GM18873 (cell line): ENCODE results near the gene C22orf31.
"Not testable (repeated sequence)": the region's sequence is repeated elsewhere in the genome, so short reads cannot be mapped to it uniquely, and the experiment has no call there.

ENCODE experiments used
- ATAC-seq: cut with Tn5 transposase; IDR thresholded peaks from one replicate; pipeline ENCODE4 v1.9.1; 2021; ENCODE audit warnings: mild to moderate bottlenecking, moderate library complexity, moderate number of reproducible peaks; ENCODE audit not compliant: unreplicated experiment, low FRiP score

Gene C22orf31

GRCh38 chr22:29061773-29062172 is at the start of gene C22orf31:
TSS of gene C22orf31 (minus strand) at chr22:29061831. CDS start at chr22:29061792, 39 bp downstream.
- ATAC-seq, result no peak

- ATAC-seq, result no peak
Observed at GRCh38 chr22:29110946-29111345, 49.3 kb upstream of the C22orf31 start.

DNA sequence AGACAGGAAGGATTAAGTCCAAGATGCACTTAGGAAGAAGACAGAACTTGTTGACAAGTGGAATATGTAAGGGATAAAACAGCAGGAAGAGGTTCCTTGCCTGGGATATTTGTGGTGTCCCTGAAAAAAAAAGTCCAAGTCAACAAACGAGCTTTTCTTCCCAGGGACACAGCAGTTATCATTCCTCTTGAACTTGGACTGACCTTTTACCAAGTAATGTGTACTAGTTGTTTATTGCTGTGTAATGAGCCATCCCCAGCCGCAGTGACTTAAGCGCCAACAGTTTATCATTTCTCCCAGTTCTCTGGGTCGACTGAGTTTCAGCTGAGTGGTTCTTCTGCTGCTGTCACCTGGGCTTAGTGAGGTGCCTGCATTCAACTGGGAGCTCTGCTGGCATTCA is 48.2 kb upstream of the C22orf31 start:
- no peak for ATAC-seq

GRCh38 chr22:29108137-29108536 is 46.5 kb upstream of the C22orf31 start:
- no peak for ATAC-seq

- no peak for ATAC-seq
Observed at GRCh38 chr22:29106839-29107238, 45.2 kb upstream of the C22orf31 start.

- no peak for ATAC-seq
Observed at GRCh38 chr22:29105468-29105867, 43.8 kb upstream of the C22orf31 start.

GRCh38 chr22:29103121-29103520 is 41.5 kb upstream of the C22orf31 start:
- no peak for ATAC-seq

GRCh38 chr22:29102300-29102699 is 40.7 kb upstream of the C22orf31 start:
- no peak for ATAC-seq

DNA sequence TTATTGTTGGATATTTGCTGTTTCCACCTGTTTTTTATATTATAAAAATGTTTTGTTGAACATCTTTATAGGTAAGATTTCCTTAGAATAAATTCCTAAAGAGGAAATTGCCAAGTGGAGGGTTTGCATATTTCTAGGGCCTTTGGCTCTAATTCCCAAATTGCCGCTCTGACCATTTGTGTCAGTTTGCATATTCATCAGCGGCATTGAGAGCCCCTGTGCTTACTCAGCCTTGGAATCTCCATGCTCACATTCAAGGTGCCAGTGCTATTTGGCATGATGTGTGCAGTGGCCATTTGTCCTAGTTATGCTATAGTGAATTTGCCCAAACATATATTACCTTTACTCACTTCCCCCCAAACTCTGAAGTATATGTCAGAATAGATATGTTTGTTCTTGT is 36.7 kb upstream of the C22orf31 start:
- ATAC-seq, result no peak

DNA sequence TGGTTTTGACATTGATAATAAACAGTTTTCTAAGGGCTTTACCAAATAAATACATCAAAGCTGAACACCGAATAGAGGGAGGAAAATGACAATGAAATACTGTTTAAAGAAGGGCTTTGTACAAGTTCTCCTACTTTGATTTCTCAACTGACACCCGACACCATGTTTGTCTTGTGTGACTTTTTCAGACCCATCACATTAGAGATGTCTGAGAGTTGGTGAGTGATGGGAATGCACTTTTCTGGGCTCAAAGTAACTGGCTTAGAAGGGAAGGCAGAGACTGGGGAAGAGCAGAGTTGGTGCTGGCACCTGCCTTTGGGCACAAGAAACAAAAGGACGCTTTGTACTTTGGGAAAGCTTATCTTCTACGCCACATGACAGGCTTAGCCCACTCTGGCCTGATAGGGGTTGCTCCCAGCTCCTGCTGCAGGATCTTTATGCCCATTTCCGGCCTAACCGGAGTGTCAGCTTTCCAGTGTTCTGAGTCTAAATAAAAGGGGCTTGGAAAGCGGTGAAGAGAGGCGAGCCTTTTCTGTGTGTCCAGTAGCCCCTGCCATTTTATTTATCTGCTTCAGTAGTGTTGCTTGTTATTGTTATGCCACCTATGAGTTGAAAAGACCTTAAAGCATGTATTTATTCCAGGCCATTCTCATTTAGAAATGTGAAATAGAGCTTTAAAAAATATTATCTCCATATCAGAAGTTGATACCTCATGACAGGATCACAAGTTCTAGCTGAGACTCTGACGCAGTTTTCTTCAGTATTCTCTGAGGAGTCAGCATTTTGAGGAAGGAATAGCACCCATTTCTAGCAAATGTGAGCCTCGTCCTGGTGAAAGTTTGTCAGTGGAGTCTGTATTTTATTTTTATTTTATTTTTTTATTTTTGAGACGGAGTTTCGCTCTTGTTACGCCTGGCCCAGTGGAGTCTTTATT is 35.4 kb upstream of the C22orf31 start:
- no peak for ATAC-seq

DNA sequence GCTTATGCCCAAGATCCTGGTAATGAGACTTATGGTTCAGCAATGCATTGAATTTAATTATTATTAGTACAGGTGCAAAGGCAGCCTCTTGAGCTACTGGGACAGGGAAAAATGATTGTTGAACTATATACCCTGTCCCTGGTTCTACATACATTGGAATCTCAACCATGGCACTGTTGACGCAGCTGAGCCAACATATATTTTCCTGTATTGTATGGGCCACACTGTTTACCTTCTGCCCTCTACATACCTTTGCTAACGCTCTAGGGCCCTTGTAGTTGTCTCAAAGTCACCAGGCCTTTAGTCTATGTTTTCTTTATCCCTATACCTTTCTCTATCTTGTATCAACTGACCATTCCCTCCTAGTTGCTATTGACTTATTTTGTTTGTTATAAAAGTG is 33.8 kb upstream of the C22orf31 start:
- ATAC-seq, result no peak

- ATAC-seq, result no peak
Observed at GRCh38 chr22:29093501-29094300, 32.1 kb upstream of the C22orf31 start.

GRCh38 chr22:29093030-29093429 is 31.4 kb upstream of the C22orf31 start:
- ATAC-seq, result no peak

- no peak for ATAC-seq
Observed at GRCh38 chr22:29092243-29092642, 30.6 kb upstream of the C22orf31 start.

DNA sequence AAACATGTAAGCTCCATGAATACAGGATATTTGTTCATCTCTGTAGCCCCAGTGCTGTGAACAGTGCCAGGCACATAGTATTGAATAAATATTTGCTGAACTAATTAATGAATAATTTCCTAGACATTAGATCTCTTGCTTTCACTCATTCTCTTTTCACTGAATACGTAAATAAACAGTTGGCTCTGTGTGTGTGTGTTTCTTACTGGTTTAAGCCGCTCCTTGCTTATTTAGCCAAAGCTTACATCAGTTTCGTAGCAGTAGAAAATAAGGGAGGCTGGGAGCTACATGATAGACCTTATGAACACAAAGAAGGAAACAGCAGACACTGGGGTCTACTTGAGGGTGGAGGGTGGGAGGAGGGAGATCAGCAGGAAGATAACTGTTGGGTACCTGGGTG is 28.4 kb upstream of the C22orf31 start:
- no peak for ATAC-seq

DNA sequence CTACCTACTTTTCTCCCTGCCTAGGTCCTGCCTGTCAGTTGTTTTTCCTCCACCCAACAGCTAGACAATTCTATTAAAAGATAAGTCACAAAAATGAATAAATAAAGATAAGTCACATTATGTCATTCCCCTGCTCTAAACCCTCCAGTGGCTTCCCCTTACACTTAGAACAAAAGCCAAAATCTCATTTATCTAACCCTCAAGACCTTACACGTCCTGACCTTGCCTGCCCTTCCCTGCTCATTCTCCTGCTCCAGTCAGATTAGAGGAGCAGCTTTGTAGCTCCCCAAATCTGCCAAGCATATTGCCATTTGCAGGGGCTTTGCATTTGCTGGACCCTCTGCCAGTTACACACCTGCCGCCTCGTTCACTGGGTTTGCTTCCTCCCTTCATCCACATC is 27.9 kb upstream of the C22orf31 start:
- no peak for ATAC-seq

GRCh38 chr22:29088809-29089208 is 27.2 kb upstream of the C22orf31 start:
- no peak for ATAC-seq

- ATAC-seq, result no peak
Observed at GRCh38 chr22:29087012-29087411, 25.4 kb upstream of the C22orf31 start.

DNA sequence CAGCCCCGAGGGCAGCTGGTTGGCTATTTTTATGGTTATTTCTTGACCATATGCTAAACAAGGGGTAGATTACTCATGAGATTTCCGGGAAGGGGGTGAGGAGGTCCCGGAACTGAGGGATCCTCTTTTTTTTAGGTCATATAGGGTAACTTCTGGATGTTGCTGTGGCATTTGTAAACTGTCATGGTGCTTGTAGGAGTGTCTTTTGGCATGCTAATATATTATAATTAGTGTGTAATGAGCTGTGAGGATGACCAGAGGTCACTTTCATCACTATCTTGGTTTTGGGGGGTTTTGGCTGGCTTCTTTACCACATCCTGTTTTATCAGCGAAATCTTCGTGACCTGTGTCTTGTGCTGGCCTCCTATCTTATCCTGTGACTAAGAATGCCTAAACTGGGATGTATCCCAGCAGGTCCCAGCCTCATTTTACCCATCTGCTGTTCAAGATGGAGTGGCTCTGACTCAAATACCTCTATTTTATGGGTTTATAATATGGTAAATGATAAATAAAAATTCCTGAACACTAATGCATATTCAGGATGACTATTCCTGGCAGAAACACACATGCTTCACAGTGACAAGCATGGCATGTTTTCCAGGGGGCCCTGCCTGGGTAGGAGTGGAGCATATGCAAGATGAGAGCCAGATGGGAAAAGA is 22.4 kb upstream of the C22orf31 start:
- no peak for ATAC-seq

- not testable (repeated sequence) for ATAC-seq
Observed at GRCh38 chr22:29083576-29083932, 21.9 kb upstream of the C22orf31 start.
